Dermis microvascular lymphatic vessel endothelial cell (primary cell): ENCODE results near the gene CHRNA5. TPM values are rescaled to one million over a fixed set of nuclear protein-coding genes. Genes with fewer than 3 reads are reported as not detected.
"Not testable (repeated sequence)": the region's sequence is repeated elsewhere in the genome, so short reads cannot be mapped to it uniquely, and the experiment has no call there.

ENCODE experiments used
- DNase-seq, 2 donors: peaks; one replicate each; pipeline versions ENCODE4 v3.0.0 to v3.0.0-alpha.2; 2010; ENCODE audit warnings: low read depth in 2 of 2
- total RNA-seq: library from RNA; depleted of rRNA; stranded (reverse); fragments of >200 nt; gene quantifications from 2 replicates; pipeline ENCODE4 v1.2.1, GENCODE V29; 2014

Gene CHRNA5
- total RNA-seq, 1 donor from 2014 or later: 2.1 TPM

DNA sequence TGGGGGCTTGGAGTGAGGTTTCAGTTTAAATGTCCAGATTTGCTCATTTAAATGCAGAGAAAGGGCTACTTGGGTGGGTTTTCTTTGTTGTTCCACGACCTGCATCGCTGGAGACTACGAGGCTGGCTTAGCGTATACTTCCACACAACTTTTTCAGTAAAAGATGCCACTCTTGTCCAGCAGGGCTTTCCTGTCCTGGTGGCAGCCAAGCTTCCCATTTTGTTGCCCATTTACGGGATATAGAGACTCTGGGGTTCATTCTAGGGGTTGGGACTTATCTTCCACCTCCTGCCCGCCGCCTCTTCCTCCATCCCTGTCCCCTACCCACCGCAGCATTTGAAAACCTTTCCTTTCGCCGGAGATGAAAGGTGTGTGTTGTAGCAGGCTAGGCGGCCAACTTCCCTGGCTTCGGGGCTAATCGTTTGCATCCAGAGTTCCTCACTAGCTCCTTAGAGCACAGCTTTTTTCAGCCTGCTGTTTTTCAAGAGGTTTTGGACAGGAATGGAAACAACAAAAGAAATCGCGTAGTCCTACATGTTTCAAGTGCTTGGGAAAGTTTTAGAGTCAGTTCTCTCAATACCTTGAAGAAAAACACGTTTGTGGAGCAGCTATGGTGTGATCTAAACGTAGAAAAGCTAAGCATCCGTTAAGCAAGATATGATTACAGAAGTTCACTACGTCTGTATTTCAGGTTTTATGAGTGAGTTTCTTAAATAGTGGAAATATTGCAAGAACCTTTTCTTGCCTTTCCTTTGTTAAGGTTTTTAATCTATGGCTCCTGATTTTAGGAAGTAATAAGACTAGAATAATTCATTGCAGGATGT is 843 bp downstream of the CHRNA5 start:
- DNase-seq: peak in 1 of 2 donors; percentile 14

- no peak for DNase-seq
Observed at GRCh38 chr15:78567531-78567930, 2.2 kb downstream of the CHRNA5 start.

GRCh38 chr15:78570710-78571109 is 5.4 kb downstream of the CHRNA5 start:
- no peak for DNase-seq

GRCh38 chr15:78571382-78571781 is 6.1 kb downstream of the CHRNA5 start:
- DNase-seq: no peak

GRCh38 chr15:78573416-78573815 is 8.1 kb downstream of the CHRNA5 start:
- no peak for DNase-seq

GRCh38 chr15:78574944-78575343 is 9.6 kb downstream of the CHRNA5 start:
- no peak for DNase-seq

- no peak for DNase-seq
Observed at GRCh38 chr15:78597583-78597982, 32.3 kb downstream of the CHRNA5 start.

DNA sequence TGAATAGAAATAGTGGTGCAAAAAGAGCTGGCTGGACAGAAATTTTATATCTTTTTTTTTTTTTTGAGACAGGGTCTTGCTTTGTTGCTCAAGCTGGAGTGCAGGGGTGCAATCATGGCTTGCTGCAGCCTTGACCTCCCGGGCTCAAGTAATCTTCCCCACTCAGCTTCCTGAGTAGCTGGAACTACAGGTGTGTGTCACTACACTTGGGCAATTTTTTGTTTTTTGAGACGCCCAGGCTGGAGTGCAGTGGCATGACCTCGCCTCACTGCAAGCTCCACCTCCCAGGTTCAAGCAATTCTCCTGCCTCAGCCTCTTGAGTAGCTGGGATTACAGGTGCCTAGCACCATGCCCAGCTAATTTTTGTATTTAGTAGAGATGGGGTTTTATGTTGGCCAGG is 33.0 kb downstream of the CHRNA5 start:
- DNase-seq: no peak

- no peak for DNase-seq
Observed at GRCh38 chr15:78599189-78599588, 33.9 kb downstream of the CHRNA5 start.

DNA sequence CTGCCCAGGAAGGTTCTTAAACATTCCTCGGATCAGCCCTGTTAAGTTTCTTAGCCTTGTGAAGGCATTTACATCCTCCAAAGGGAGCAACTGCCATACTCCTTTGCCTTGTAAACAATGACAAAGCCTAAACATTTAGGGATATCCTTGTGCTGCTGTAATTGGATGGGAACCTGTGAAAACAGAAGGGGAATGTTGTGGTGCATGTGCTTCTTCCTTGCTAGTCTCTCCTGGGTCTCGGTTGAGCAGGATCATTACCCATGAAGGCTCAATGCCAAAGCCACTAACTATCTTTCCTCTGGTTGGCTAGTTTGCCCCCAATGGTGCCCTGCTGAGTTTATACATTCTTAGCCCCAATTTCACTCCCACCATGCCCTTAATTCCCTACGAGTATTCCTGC is 38.1 kb downstream of the CHRNA5 start:
- no peak for DNase-seq

GRCh38 chr15:78604420-78604819 is 39.1 kb downstream of the CHRNA5 start:
- no peak for DNase-seq

GRCh38 chr15:78605201-78605600 is 39.9 kb downstream of the CHRNA5 start:
- no peak for DNase-seq

DNA sequence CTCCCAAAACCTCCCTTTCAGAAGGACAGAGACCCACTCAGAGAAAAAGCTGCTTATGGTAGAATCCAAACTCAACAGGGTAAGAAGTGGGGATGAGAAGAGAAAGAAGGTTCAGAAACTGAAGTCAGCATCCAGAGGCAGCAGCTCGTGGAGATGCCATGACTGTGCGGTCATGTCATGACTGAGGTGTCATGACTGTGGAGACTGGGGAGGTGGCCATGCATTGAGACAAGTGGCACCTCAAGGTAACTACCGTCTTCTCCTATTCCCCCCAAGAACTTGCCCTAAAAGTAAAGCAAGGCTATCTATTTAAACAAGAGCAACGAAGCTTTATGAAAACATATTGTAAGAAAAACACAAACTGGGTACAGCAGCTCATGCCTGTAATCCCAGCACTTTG is 40.4 kb downstream of the CHRNA5 start:
- DNase-seq: no peak

- not testable (repeated sequence) for DNase-seq
Observed at GRCh38 chr15:78609551-78609950, 44.2 kb downstream of the CHRNA5 start.

DNA sequence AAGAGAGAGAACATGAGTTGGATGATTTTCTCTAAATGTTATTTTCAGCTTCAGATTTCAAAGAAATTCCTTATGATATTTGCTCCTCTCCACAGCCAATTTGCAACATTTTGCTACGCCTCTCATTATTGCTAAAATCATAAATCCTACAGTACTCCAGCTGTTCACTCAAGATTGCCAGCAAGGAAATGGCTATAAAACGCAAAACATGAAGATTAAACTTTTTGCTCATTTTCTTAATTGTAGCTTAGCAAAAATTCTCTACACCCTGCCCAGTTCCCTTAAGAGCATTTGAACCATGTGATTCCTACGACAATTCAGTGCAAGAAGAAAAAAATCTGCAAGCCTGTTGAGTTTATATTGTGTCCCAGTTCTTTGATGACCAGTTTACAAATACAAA is 48.7 kb downstream of the CHRNA5 start:
- no peak for DNase-seq

DNA sequence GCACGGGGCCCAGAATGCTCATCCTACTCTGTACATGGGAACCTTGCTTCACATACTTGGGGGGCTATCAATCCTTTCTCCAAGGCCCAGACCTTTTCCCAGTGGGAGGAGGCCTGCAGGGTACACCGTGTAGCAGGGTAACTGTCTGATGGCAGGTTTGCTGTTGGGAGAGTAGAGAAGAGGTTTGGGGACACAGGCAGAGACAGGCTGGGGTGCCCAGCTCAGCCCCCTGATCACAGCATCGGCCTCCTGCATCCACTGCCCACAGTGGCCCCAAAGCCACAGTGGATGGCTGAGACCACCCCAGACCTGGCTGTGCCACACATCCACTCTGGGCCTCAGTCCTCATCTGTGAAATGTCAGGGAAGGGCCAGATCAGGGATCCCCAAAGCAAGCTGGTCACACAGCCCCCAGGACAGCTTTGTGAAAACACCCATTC is 49.9 kb downstream of the CHRNA5 start:
- no peak for DNase-seq

DNA sequence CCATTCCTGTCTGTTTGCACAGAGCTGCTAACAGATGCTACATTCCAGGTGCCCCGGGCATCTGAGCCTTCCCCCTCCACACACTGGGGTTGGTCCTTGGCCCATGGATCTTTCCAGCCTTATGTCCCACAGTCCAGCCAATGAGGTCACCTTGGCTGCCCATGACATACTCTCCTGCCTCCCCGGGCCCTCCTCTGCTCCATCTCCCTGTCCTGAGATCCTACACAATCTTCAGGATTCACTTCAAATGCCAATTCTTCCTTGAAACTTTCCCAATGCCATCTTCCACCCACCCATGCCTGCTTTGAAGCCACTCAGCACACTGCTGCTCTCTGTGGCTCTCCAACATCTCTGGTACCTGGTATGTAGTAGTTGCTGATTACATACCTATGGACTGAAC is 51.2 kb downstream of the CHRNA5 start:
- no peak for DNase-seq

- DNase-seq: no peak
Observed at GRCh38 chr15:78617076-78617475, 51.8 kb downstream of the CHRNA5 start.

GRCh38 chr15:78617516-78617915 is 52.2 kb downstream of the CHRNA5 start:
- DNase-seq: no peak

- DNase-seq: no peak
Observed at GRCh38 chr15:78618064-78618463, 52.7 kb downstream of the CHRNA5 start.

DNA sequence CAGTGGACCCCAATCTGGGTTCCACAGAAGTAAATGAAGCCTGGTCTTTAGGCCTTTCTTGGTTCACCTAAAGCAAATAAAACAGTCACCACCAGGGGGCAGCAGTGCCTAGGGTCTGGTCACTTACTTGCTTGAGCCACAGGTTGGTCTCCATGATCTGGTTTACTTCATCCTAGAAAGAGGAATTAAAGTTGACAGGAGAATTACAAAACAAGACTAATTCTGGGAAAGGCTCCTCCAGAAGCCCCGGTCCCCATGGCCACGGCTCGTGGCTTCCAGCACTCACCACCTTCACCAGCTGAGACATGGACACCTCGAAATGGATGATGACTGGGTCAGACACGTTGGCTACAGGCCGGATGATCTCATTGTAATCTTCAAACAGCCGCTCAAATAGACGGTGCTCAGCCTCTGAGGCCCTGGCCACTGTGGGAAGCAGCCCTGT is 53.2 kb downstream of the CHRNA5 start:
- peak; percentile 68 to 83 for DNase-seq

DNA sequence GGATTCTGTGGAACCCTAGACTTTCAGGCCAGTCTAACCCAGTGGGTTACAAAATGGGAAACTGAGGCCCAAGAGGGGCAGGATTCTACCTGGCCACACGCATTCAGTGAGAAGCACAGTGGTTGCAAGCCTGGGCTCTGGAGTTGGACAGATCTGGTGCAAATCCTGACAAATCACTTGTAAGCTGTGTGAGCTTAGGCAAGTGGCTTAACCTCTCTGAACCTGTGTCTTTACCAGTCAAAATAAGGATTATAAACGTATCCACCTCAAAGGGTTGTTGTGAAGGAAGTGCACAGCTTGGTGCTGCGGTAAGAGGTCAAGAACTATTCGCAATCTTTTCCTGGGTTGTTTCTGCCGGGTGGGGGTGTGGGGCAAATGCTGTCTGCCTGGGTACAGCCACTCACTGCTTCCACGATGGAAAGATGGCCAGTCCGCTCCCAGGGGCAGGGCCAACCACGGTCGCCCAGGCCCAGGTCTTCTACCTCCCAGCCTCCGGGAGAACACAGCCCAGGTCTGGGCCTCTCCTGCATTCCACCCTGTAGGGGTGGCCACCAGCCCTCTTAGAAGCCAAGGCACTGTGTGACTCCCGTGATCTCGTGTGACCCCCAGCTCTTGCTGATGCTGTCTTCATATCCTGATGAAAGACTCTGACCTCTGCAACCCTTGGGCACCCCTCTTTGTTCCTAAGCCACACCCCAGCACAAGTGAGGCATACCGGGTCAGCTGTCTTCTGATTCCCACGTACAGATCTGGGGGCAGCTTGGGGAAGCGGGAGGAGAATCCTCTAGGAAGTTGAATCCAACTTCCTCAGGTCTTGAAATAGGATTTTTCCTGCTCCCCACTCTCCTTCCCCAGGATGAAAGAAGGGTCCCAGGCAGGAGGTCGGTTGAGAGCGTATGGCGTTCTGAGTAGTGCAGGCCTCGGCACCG is 54.0 kb downstream of the CHRNA5 start:
- no peak for DNase-seq
